RWPE2 (cell line): ENCODE measurements around the gene MARK4.

ENCODE experiments used
- ATAC-seq: fragments of 200-7000 bp; cut with Tn5 transposase; 3 replicates; pipeline ENCODE4 v1.9.1; 2021; ENCODE audit warnings: low read depth
- DNase-seq: peaks from one replicate; pipeline ENCODE4 v3.0.0-alpha.2; 2020; ENCODE audit warnings: low spot score
- H3K27ac ChIP-seq: fragments of 450-650 bp; 2 replicates; pipeline ENCODE4 v1.5.1; 2017; ENCODE audit warnings: mild to moderate bottlenecking; ENCODE audit not compliant: poor library complexity, severe bottlenecking
- H3K27me3 ChIP-seq: fragments of 250-450 bp; sonication (Bioruptor Pico); 2 replicates; pipeline ENCODE4 v1.5.1; 2021; ENCODE audit warnings: mild to moderate bottlenecking, moderate library complexity; ENCODE audit not compliant: insufficient read depth, poor library complexity, severe bottlenecking
- H3K36me3 ChIP-seq: fragments of 250-450 bp; sonication (Bioruptor Pico); 2 replicates; pipeline ENCODE4 v1.5.1; 2020; ENCODE audit warnings: low read depth, mild to moderate bottlenecking, moderate library complexity
- H3K4me1 ChIP-seq: fragments of 250-450 bp; sonication (Bioruptor Pico); 2 replicates; pipeline ENCODE4 v1.5.1; 2021; ENCODE audit warnings: mild to moderate bottlenecking, moderate library complexity; ENCODE audit not compliant: insufficient read depth, poor library complexity, severe bottlenecking
- H3K4me3 ChIP-seq: fragments of 250-450 bp; sonication (Bioruptor Pico); 2 replicates; pipeline ENCODE4 v1.5.1; 2021; ENCODE audit warnings: mild to moderate bottlenecking, moderate library complexity; ENCODE audit not compliant: severe bottlenecking
- H3K9me3 ChIP-seq: fragments of 250-450 bp; sonication (Bioruptor Pico); 2 replicates; pipeline ENCODE4 v1.5.1; 2021; ENCODE audit warnings: mild to moderate bottlenecking, moderate library complexity; ENCODE audit not compliant: severe bottlenecking
- TF ChIP-seq, protein P1 (sequence below): fragments of 450-650 bp; IDR thresholded peaks from one replicate; pipeline ENCODE4 v1.5.1; 2017; ENCODE audit warnings: mild to moderate bottlenecking, moderate library complexity; ENCODE audit not compliant: poor library complexity, severe bottlenecking

MARK4 gene

DNA sequence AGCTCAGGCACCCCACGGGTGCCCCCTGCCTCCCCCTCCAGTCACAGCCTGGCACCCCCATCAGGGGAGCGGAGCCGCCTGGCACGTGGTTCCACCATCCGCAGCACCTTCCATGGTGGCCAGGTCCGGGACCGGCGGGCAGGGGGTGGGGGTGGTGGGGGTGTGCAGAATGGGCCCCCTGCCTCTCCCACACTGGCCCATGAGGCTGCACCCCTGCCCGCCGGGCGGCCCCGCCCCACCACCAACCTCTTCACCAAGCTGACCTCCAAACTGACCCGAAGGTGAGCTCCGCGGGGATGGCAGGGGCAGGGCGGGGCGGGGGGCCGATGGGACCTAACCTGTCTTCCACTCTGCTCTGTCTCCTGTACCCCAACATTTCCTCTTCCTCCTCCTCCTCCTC, 46.6 kb downstream of the MARK4 start:
- no peak overlapping the region for H3K4me3 ChIP-seq
- TF ChIP-seq, protein P1, sequence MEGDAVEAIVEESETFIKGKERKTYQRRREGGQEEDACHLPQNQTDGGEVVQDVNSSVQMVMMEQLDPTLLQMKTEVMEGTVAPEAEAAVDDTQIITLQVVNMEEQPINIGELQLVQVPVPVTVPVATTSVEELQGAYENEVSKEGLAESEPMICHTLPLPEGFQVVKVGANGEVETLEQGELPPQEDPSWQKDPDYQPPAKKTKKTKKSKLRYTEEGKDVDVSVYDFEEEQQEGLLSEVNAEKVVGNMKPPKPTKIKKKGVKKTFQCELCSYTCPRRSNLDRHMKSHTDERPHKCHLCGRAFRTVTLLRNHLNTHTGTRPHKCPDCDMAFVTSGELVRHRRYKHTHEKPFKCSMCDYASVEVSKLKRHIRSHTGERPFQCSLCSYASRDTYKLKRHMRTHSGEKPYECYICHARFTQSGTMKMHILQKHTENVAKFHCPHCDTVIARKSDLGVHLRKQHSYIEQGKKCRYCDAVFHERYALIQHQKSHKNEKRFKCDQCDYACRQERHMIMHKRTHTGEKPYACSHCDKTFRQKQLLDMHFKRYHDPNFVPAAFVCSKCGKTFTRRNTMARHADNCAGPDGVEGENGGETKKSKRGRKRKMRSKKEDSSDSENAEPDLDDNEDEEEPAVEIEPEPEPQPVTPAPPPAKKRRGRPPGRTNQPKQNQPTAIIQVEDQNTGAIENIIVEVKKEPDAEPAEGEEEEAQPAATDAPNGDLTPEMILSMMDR = no peak
- H3K9me3 ChIP-seq = no peaks in the 10 kb centered on the region
- no peak for DNase-seq
- H3K27me3 ChIP-seq = no peaks in the 10 kb centered on the region
- peaks cover 3% of the 10 kb centered on the region for H3K36me3 ChIP-seq
- no peak for ATAC-seq
- H3K4me1 ChIP-seq = peaks cover 4% of the 10 kb centered on the region
- H3K27ac ChIP-seq = no peak overlapping the region

DNA sequence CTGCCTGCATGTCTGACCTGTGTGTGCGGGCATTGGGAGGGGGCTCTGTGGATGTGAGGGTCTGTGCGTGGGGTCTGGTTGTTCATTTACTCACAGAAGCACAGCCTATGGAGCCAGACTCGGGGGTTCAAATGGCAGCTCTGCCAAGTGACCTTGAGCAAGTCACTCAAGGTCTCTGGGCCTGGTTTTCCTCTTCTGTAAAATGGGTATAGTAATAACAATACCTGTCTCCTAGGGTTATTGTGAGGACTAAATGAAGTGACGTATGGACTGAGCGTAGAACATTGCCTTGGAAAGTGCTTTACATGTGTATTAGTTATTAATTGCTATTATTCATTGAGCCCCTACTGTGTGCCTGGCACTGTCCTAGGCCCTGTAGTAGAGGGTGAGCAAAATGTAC, 47.2 kb downstream of the MARK4 start:
- Histone ChIP-seq H3K27me3 (no peaks in the 10 kb centered on the region), H3K9me3 (no peaks in the 10 kb centered on the region), H3K4me3 (no peak overlapping the region), H3K36me3 (peaks cover 3% of the 10 kb centered on the region), H3K27ac (no peak overlapping the region), H3K4me1 (peaks cover 4% of the 10 kb centered on the region)
- ATAC-seq (no peak), DNase-seq (no peak)
- TF ChIP-seq, protein P1 = no peak

DNA sequence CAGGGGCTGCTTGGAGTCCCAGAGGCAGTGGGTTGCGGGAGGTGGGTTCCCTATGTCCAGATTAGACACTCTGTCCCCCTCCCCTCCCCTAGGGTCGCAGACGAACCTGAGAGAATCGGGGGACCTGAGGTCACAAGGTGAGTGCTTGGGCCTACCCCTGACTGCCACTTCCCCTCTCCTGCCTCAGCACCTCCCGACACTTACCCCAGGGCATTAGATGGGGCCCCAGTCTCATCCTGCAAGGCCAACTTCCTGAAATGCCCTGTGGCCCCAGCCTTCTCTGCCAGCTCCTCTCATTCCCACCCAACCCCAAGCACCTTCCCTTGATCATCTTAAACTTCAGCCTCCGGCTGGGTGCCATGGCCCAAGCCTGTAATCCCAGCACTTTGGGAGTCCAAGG, 48.6 kb downstream of the MARK4 start:
- TF ChIP-seq, protein P1 = no peak
- H3K27ac ChIP-seq = no peak overlapping the region

DNA sequence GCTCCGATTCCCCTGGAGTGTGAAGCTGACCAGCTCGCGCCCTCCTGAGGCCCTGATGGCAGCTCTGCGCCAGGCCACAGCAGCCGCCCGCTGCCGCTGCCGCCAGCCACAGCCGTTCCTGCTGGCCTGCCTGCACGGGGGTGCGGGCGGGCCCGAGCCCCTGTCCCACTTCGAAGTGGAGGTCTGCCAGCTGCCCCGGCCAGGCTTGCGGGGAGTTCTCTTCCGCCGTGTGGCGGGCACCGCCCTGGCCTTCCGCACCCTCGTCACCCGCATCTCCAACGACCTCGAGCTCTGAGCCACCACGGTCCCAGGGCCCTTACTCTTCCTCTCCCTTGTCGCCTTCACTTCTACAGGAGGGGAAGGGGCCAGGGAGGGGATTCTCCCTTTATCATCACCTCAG, 51.3 kb downstream of the MARK4 start:
- TF ChIP-seq, protein P1 = no peak
- DNase-seq = no peak
- Histone ChIP-seq H3K27me3 (no peaks in the 10 kb centered on the region), H3K4me1 (peaks cover 4% of the 10 kb centered on the region), H3K4me3 (no peak overlapping the region), H3K27ac (no peak overlapping the region), H3K36me3 (peaks cover 3% of the 10 kb centered on the region; the same call in 1 of the 2 replicates), H3K9me3 (no peaks in the 10 kb centered on the region)
- ATAC-seq = no peak

More for the DNA sequence above, 48.6 kb downstream of the MARK4 start:
- DNase-seq (no peak), ATAC-seq (no peak)
- no peaks in the 10 kb centered on the region for H3K4me1 ChIP-seq
- no peaks in the 10 kb centered on the region for H3K9me3 ChIP-seq
- no peaks in the 10 kb centered on the region for H3K27me3 ChIP-seq
- no peak overlapping the region for H3K4me3 ChIP-seq
- H3K36me3 ChIP-seq = peaks cover 3% of the 10 kb centered on the region

DNA sequence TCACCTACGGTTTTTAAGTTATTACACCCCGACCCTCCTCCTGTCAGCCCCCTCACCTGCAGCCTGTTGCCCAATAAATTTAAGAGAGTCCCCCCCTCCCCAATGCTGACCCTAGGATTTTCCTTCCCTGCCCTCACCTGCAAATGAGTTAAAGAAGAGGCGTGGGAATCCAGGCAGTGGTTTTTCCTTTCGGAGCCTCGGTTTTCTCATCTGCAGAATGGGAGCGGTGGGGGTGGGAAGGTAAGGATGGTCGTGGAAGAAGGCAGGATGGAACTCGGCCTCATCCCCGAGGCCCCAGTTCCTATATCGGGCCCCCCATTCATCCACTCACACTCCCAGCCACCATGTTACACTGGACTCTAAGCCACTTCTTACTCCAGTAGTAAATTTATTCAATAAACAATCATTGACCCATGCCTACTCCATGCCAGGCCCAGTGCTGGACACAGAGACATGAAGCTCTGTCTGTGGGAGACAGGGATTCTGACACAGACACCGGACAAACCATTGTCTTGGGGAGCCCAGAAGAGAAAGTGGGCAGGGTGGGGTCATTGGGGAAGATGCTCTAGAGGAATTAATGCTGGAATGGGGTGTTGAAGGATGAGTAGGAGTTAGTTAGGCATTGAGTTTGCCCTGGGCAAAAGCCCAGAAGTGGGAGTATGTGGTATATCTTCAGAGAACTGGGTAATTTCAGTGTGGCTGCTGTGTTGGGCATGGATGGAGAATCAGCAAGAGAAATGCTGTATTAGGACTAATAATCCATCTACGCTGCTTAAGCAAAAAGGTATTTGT, 52.4 kb downstream of the MARK4 start:
- no peak overlapping the region for H3K27ac ChIP-seq
- no peak for DNase-seq
- TF ChIP-seq, protein P1 = no peak
- H3K9me3 ChIP-seq = no peaks in the 10 kb centered on the region
- peaks cover 4% of the 10 kb centered on the region for H3K4me1 ChIP-seq
- ATAC-seq = no peak
- H3K36me3 ChIP-seq = peaks cover 3% of the 10 kb centered on the region; the same call in 1 of the 2 replicates
- H3K4me3 ChIP-seq = no peak overlapping the region
- no peaks in the 10 kb centered on the region for H3K27me3 ChIP-seq
